Right atrium auricular region (tissue), 2 donors: ENCODE results near the gene SLC25A27. TPM values are rescaled to one million over a fixed set of nuclear protein-coding genes. Genes with fewer than 3 reads are reported as not detected.

ENCODE experiments used
- DNase-seq: peaks from one replicate; pipeline ENCODE4 v3.0.0-alpha.2; 2019; ENCODE audit warnings: low spot score
- H3K27ac ChIP-seq, 2 donors: fragments of 200-600 bp; sonication (generic); 1 replicate in 1 of 2; 2 replicates in 1 of 2; pipeline ENCODE4 v1.5.1; 2016 to 2019
- H3K27me3 ChIP-seq, 2 donors: fragments of 200-600 bp; sonication (generic); one replicate each; pipeline versions ENCODE4 v1.5.1 to v1.6.0; 2017 to 2019
- H3K36me3 ChIP-seq: fragments of 200-600 bp; sonication (generic); one replicate; pipeline ENCODE4 v1.5.1; 2016
- H3K4me1 ChIP-seq, 2 donors: fragments of 200-600 bp; sonication (generic); one replicate each; pipeline versions ENCODE4 v1.5.1 to v1.6.0; 2017 to 2019
- H3K4me3 ChIP-seq, 2 donors: fragments of 200-600 bp; sonication (generic); 1 replicate in 1 of 2; 2 replicates in 1 of 2; pipeline ENCODE4 v1.5.1; 2017 to 2019; ENCODE audit warnings: mild to moderate bottlenecking in 1 of 2, moderate library complexity in 1 of 2
- H3K9me3 ChIP-seq, 2 donors: fragments of 200-600 bp; sonication (generic); one replicate each; pipeline ENCODE4 v1.5.1; 2019
- CTCF ChIP-seq, 2 donors: fragments of 200-600 bp; sonication (generic); IDR thresholded peaks; one replicate each; pipeline ENCODE4 v1.5.1; 2019; ENCODE audit warnings: antibody characterized with exemption in 2 of 2
- total RNA-seq, 2 donors: library from RNA; depleted of rRNA; stranded (reverse); fragments of >200 nt; gene quantifications; one replicate each; pipeline ENCODE4 v1.1.0, GENCODE V29; 2016

The SLC25A27 gene
- total RNA-seq, 2 donors from 2014 or later, result 6.2 to 7.5 TPM

DNA sequence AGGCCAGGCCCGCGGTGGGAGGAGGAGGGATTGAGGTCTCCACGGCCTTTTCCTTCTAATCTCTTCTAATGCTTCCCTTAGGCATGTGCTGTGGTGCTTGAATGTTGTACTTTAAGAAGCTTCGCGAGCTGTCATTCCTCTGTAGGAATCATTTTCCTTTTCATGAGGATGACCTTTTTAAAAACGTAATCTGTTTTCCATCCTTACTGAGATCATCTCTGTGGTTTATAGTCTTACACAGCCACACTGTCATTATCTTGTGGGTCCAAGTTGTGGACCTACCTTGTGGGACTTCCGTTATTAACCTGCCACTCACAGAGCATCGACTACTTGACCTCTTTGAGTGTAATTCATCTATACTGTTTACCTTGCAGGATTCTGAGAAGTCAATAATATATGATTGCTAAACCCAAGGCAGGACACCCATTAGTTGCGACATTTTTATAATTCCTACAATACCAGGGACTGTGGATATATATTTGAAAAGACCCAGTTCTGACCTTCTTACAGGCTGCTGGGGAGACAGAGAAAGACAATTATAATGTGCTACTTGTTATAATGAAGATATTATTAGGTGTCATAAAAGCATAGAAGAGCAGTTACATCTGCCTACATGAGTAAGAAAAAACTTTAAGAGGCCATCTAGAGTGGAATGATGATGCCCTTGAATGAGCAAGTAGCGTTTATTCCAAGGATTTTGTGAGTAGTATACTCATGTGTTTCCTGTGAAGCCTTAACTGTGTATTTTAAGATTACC is 842 bp downstream of the SLC25A27 start:
- peaks cover 7% of the 10 kb centered on the region for H3K36me3 ChIP-seq
- H3K27me3 ChIP-seq, result no peaks in the 10 kb centered on the region
- peak overlapping the region; percentile 91 to 95 for H3K4me3 ChIP-seq
- H3K4me1 ChIP-seq, result peaks cover 0 to 15% of the 10 kb centered on the region in 2 donors
- no peak for TF ChIP-seq CTCF (IDR thresholded peaks at IDR 0.05)
- no peak for DNase-seq
- H3K9me3 ChIP-seq, result no peaks in the 10 kb centered on the region
- H3K27ac ChIP-seq, result peak overlapping the region; percentile 93 to 98

DNA sequence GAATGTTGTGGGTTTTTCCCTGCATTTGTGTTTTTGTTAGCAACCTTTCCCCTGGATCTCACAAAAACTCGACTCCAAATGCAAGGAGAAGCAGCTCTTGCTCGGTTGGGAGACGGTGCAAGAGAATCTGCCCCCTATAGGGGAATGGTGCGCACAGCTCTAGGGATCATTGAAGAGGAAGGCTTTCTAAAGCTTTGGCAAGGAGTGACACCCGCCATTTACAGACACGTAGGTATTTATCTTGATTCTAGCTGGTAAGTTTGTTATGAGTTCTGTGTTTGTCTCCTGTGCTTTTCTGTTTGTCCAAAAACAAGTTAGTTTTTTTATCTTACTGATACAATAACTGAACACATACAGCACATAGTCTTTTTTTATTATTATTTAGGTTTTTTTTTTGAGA is 3.0 kb downstream of the SLC25A27 start:
- TF ChIP-seq CTCF (IDR thresholded peaks at IDR 0.05), result no peak
- Histone ChIP-seq H3K27ac (no peak overlapping the region), H3K4me1 (peaks cover 0 to 12% of the 10 kb centered on the region in 2 donors), H3K27me3 (no peaks in the 10 kb centered on the region), H3K36me3 (peaks cover 7% of the 10 kb centered on the region), H3K9me3 (no peaks in the 10 kb centered on the region), H3K4me3 (no peak overlapping the region)
- no peak for DNase-seq

- no peaks in the 10 kb centered on the region for H3K27me3 ChIP-seq
- no peak overlapping the region for H3K27ac ChIP-seq
- no peak for DNase-seq
- no peaks in the 10 kb centered on the region for H3K9me3 ChIP-seq
- H3K36me3 ChIP-seq, result peaks cover 10% of the 10 kb centered on the region
- no peak overlapping the region for H3K4me3 ChIP-seq
- no peak for TF ChIP-seq CTCF (IDR thresholded peaks at IDR 0.05)
- H3K4me1 ChIP-seq, result peaks cover 0 to 7% of the 10 kb centered on the region in 2 donors
Measured at GRCh38 chr6:46657642-46658041, 4.9 kb downstream of the SLC25A27 start.

- TF ChIP-seq CTCF (IDR thresholded peaks at IDR 0.05), result no peak
- Histone ChIP-seq H3K9me3 (no peaks in the 10 kb centered on the region), H3K4me3 (no peak overlapping the region), H3K36me3 (peaks cover 15% of the 10 kb centered on the region), H3K27ac (no peak overlapping the region), H3K4me1 (no peaks in the 10 kb centered on the region), H3K27me3 (no peaks in the 10 kb centered on the region)
- no peak for DNase-seq
Measured at GRCh38 chr6:46661483-46661882, 8.7 kb downstream of the SLC25A27 start.

- Histone ChIP-seq H3K27me3 (no peaks in the 10 kb centered on the region), H3K4me3 (no peak overlapping the region), H3K4me1 (no peaks in the 10 kb centered on the region), H3K27ac (no peak overlapping the region), H3K36me3 (peaks cover 29% of the 10 kb centered on the region), H3K9me3 (no peaks in the 10 kb centered on the region)
- DNase-seq, result no peak
- TF ChIP-seq CTCF (IDR thresholded peaks at IDR 0.05), result no peak
Measured at GRCh38 chr6:46667377-46667776, 14.6 kb downstream of the SLC25A27 start.

DNA sequence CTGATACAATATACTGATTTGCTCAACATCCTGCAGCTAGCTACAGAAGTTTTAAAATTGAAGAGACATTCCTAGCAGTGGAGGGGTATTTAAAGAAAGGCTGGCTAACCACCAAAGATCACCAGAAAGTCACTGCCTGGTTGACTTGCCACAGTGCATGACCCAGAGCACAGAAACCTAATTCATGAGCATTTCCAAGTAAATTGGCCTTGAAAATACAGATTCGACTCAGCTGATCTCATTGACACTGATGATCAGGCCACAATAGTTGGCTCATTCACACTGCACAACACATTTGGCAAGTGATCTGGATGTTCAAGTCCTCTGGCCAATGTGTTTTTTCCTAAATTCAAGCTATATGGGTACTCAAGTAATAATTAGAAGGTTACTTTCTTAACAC is 21.6 kb downstream of the SLC25A27 start:
- no peak for DNase-seq
- Histone ChIP-seq H3K36me3 (peaks cover 25% of the 10 kb centered on the region), H3K4me3 (no peak overlapping the region), H3K27ac (no peak overlapping the region), H3K27me3 (no peaks in the 10 kb centered on the region), H3K4me1 (no peaks in the 10 kb centered on the region), H3K9me3 (no peaks in the 10 kb centered on the region)
- no peak for TF ChIP-seq CTCF (IDR thresholded peaks at IDR 0.05)
